HG03108 (cell line): ENCODE measurements around the gene ABCB6.
A peak's percentile ranks its signal among the peaks of the same experiment; 100 is the strongest.
"Not testable (repeated sequence)": the region's sequence is repeated elsewhere in the genome, so short reads cannot be mapped to it uniquely, and the experiment has no call there.

Experiments
- ATAC-seq: cut with Tn5 transposase; IDR thresholded peaks from one replicate; pipeline ENCODE4 v1.9.1; 2021; ENCODE audit warnings: moderate library complexity; ENCODE audit not compliant: unreplicated experiment

Gene ABCB6

DNA sequence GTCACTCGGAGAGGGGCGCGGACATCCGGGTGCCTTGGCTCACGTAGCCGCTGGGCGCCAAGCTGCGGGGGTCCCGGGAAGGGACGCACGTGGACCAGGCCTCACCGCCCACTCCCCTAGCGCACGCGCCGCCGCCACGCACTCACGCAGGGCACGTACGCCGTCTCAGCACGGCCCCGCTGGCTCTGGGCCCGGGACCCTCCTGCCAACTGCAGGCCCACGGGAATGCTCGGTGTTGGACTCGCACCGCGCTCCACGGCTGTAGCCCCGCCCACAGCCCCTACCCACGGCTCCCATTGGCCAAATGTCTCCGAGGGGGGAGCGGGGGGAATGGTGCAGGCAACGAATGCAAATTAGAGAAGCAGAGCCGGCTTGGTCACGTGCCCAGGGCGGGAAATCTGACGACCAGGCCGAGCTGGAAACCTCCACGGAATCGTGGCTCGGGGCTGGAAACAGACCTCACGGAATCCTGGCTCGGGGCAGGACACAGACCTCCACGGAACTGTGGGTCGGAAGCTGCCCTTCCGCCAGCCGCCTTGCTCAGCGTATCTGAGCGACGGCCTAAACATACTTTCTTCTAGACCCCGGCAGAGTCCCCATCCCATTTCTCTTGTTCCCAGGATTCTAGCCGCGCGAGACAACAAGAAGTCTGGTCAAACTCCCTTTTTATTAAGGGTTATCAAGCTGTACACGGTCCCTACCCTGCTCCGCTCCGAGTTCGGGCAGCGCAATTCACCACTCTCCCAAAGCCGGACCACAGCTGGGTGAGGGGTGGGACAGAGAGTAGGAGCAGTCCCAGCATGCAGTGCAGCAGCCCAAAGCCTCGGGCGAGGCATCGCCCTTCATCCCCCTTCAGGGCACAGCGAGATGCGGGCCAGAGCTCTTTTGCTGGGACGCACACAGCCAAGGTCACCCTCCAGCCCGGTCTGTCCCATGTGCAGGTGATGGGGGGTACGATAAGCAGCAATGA is at the start of gene ABCB6:
ABCB6 (minus strand) TSS at position 227 of the 970 bp plus-strand sequence. CDS start 285 bp downstream, outside the sequence.
- peak; percentile 68 for ATAC-seq

DNA sequence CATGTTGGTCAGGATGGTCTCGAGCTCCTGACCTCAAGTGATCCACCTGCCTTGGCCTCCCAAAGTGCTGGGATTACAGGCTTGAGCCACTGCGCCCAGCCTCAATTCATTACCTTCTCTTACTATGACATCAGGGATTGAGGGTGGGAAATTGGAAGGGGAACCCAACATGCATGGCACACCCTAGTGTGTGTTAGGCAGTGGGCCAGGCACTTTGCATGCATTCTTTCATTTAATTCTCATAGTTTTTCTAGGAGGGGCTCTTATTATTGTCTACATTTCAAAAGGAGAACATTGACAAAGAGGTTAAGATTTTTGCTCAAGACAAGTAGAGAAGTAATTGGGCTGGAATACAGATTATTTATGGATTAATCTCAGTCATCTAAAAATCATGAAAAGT is 49.5 kb upstream of the ABCB6 start:
- no peak for ATAC-seq

DNA sequence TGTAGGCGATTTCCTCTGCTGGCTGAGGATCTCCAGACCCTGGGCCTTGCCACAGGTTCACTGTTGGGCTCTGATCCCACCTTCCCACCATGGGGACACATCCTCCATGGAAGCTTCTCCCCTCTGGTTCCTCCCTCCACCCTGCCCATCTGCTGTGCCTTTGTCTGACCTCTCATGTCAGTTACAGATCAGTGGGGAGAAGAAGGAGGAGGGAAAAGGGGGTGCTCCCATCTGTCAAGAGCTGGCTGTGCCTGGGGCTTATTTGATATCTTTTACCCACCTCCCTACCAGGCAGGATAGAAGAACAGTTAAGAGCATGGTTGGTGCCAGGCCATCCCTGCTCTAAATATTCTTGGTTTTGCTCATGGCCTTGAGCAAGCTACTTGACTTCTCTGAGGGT is 48.1 kb upstream of the ABCB6 start:
- ATAC-seq: no peak

DNA sequence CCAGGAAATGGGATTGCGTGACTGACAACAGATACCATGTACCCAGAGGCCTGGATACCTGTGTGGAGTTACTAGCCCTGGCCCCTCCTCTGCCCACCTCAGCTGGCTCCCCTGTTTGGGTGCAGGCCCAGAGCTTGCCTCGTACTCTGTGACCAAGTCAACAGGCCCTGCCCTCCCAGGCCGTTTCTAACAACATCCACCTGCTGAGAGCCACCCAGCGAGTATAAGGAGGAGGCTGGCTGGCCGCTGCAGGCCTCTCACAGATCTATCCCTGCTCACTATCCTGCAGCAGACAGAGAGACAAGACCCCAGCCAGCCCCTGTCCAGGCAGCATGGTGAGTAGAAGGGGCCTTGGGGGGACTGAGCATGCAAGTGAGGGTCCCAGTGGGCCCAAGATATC is 47.5 kb upstream of the ABCB6 start:
- ATAC-seq: no peak

DNA sequence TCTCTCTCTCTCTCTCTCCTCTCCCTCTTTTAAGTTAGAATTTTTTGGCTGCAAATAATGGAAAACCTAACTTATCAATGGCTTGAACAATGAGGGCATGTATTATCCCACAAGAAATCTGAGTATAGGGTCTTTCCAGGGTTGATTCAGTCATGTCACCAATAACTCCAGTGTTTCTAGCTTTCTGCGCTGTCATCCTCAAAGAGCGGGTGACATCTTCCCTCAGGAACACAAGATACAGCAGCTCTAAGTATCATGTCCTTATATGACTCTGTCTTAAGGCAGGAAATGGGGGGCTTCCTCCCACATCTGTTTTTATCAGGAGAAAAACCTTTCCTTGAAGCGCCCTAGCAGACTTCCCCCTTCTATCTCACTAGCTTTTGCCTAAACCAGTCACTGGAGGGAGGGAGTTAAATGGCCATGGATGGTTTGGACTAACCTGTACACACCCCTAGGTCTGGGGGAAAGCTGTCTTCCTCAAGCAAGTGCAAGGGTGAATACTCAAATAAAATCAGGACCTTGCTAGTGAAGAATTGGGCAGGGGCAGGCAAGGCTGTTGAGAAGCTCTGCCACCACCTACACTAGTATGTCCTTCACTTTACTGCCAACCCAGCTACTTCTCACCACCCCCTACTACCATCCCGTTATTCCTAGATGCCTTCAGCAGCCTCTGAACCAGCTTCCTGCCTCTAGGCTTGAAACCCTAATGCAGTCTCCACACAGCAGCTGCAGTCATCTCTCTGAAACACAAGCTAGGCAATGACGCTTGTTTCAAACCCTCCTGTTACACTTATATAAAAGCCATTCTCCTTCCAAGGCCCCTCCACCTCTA is 42.5 kb upstream of the ABCB6 start:
- ATAC-seq: no peak

DNA sequence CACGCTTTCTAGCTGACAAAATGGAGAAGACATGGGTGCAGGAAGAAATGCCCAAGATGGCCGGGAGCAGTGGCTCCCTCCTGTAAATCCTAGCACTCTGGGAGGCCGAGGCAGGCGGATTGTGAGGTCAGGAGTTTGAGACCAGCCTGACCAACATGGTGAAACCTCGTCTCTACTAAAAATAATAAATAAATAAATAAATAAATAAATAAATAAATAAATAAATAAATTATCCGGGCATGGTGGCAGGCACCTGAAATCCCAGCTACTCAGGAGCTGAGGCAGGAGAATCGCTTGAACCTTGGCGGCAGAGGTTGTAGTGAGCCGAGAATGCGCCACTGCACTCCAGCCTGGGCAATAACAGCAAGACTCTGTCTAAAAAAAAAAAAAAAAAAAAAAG is 40.2 kb upstream of the ABCB6 start:
- not testable (repeated sequence) for ATAC-seq

DNA sequence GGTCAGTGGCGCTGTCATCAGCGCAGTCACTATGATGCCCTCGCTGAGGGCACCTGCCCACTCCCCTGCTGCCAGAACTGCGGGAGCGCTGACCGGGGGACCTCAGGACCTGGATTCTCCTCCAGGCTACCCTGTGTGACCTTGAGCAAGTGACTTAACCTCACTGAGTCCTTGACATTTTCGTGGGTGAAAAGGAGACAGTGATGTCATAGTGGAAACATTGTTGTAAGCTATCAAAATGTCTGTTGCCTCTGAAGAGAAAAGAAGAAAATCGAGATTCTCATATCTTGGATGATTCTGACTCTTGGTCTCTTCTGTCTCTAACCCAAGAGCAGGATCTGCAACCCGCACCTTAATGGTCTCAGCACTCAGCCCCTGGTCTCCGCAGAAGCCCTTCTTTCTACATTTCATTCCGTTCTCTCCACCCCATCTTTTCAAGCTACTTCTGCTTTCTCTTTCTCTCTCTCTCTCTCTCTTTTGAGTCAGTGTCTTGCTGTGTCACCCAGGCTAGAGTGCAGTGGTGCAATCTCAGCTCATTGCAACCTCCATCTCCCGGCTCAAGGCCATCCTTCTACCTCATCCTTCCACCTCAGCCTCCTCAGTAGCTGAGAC is 35.9 kb upstream of the ABCB6 start:
- ATAC-seq: peak; percentile 14

DNA sequence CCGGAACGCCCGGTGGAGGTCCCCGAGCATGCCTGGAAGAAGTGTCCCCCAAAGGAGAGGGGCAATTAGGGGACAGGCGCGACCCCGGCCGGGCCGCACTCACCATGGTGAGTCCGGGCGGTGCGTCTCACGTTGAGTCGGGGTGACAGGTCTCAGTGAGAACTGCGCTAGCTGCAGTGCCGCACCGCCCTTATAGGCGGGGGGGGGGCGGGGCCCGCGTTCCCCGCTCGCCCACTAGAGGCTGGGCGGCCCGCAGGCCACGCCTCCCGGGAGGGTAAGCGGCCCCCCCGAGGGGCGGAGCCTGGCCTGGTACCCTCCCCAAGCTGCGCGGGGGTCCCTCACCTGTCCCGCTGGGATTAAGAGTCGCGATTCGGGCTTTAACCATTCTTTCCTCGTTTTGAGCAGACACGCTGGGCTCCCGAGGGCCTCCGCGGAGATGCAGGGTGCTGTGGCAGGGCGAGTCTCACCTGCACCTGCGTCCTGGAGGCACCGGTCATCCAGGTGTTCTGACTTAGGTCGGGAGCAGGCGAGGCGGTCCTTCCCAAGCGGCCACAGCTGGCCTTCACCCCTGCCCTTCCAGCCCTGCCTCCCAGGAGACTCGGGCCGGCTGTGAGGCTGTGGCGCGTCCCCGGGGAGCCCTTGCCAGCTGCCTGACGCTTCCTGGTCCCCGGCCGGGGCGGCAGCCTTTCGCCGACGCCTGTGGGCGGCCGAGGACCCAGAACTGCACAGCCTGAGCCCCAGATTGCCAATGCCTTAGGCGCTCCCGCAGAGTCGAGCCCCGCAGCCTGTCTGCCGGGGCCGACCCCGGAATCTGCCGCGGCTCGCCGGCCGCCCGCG is 35.2 kb upstream of the ABCB6 start, which contains the start of gene TUBA4A:
TUBA4A (minus strand) TSS at position 166 of the 837 bp plus-strand sequence; CDS start at position 106, 60 bp downstream.
- ATAC-seq: peak; percentile 41

DNA sequence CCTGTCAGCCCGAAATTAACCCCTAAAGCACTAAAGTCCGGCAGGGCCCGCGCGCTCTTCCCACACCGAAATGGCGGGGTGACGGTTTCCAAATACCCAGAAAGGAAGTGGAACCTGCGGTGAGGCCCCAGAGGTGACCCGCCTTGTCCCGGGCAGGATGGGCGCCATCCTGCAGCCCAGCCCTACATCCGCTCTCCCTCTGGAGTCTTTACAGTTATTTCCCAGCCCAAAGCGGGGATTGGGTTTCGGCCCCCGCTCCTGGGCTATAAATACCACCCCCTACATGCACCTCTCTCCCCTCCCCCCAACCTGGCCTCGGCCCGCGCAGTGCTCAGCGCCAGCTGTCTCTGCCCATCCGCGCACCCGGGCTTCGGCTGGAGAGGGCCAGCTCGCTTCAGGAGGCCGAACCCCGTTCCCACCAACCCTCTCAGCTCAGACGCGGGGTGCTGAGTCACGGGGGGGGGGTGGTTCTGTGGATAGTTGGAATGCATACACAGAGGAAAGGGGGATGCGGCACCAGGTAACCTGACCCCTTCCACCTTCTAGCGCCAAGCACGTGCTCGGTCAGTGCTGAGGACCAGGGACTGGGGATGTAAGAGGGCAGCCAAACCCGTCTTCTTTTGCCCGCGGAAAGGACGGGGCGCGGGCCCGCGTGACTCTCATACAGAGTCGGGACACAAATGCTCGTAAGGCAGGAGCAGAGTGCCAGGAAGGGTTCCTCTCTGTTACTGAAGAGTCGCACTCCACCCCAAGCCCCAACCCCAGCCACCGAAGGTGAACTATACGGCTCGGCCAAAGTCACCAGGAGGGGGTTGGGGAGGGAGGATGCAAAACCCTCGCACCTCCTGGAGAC is 34.4 kb upstream of the ABCB6 start, which contains the start of gene TUBA4B:
TUBA4B (plus strand) TSS at position 344 of the 853 bp plus-strand sequence; CDS start at position 509, 165 bp downstream.
- ATAC-seq: no peak

DNA sequence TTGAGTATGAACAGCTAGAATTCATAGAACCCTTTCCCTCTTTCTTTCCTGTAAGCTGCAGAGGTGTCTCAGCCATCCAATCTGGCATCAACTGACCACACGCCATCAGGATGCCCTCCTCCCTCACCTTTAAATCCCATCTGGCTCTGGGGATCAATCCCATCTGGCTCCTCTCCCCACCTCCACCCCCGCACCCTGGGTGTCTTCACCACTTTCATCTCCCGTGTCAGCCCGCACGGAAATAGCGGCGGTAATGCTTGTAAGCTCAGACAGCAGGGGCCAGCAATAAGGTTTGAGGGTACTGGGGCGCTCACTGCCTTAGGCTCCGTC is 33.8 kb upstream of the ABCB6 start:
- no peak for ATAC-seq

DNA sequence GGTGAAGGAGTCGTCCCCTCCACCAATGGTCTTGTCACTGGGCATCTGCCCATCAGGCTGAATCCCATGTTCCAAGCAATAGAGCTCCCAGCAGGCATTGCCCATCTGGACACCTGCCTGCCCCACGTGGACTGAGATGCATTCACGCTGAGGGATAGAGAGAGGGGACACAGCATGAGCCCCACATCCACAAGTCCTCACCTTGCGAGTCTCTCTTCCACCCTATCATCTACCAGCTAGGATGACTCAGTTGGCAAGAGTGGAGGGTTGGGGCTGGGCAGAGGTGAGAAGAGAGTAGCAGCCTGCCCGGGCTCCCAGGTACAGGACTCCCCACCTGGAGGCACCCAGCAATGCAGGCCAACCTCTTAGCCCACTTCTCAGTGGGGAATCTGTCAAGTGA is 33.3 kb upstream of the ABCB6 start:
- no peak for ATAC-seq

DNA sequence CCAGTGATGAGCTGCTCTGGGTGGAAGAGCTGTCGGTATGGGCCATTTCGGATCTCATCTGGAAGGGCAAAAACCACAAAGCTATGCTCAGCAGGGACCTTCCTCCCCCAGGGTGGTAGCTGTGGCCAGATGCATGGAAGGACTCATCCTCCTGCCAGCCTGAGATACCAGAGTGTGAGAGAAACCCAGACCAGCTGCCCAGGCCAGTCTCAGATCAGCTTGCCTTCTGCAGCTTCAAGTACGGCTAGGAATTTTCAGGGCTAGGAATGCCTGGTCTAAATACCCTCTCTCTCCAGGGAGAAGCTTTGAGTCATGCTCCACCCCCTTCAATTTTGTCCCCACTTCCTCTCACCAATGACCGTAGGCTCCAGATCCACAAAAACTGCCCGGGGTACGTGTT is 32.9 kb upstream of the ABCB6 start:
- ATAC-seq: no peak

DNA sequence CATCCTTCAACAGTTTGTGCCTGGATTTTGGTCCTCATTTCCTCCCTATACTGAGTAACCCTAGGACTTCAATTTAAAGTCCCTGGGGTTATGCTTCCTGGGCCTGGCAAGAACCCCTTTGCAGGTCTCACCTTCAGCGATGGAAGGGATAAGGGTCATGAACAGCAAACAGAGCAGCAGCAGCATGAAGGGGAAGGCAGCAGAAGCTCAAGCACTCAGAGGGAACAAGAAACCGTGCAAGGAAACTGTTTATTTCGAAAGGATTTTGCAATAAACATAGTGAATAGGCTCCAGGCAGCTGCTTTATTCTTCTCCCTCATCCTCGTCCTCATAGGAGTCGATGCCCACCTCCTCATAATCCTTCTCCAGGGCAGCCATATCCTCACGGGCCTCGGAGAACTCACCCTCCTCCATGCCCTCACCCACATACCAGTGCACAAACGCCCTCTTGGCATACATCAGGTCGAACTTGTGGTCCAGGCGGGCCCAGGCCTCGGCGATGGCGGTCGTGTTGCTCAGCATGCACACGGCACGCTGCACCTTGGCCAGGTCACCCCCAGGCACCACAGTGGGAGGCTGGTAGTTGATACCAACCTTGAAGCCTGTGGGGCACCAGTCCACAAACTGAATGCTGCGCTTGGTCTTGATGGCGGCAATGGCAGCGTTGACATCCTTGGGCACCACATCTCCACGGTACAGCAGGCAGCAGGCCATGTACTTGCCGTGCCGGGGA is 31.5 kb upstream of the ABCB6 start:
- no peak for ATAC-seq

DNA sequence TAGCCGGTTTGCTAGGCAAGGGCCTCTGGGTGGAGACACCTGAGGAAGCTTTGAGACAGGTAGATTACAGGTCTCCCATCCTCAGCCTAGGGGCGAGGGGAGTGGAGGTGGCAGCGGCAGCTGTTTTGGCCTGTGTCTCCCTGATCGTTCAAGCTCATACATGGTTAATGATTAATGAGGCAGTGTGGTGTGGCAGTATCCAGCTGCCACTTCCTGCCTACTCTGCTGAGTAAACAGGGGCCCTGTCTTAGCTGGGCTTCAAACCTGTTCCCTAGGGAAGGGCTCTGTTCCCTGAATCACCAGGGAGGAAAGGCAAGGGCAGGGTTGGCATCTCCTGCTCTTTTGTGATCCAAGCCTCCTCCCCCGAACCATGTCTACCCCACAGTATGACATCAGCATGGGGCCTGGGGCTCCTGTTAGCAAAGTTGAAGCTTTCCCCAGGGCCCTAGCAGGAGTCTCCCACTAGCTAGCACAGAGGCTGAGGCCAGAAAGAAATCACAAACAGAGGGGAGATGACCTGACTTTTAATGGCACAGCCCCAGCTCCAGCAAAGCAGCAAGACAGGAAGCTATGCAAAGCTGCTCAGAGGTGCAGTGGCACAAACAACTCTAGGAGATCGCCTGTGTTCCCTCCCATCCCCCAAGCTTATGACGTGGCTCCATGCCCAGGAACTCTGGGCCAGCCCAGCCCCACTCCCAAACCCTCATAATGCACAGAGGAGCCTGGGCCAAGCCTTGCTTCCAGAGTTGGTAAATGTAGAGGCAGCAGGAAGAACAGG is 30.6 kb upstream of the ABCB6 start:
- ATAC-seq: peak; percentile 44

DNA sequence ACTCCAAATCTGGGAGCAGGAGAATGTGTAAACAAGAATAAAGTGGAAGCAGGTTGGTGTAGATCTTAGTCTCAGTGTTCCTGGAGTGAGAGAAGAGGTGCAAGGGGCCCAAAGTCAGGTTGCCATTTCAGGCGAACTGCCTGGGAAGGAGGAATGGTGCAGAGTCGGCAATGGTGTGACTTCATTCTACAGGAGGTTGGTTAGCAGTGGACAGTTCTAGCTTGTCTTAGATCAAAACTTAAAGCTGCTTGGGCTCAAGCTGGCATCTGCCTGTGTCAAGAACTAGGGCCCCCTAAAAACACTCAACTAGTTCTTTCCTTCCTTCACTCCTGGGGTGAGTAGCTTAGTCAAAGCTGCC is 30.1 kb upstream of the ABCB6 start:
- no peak for ATAC-seq

DNA sequence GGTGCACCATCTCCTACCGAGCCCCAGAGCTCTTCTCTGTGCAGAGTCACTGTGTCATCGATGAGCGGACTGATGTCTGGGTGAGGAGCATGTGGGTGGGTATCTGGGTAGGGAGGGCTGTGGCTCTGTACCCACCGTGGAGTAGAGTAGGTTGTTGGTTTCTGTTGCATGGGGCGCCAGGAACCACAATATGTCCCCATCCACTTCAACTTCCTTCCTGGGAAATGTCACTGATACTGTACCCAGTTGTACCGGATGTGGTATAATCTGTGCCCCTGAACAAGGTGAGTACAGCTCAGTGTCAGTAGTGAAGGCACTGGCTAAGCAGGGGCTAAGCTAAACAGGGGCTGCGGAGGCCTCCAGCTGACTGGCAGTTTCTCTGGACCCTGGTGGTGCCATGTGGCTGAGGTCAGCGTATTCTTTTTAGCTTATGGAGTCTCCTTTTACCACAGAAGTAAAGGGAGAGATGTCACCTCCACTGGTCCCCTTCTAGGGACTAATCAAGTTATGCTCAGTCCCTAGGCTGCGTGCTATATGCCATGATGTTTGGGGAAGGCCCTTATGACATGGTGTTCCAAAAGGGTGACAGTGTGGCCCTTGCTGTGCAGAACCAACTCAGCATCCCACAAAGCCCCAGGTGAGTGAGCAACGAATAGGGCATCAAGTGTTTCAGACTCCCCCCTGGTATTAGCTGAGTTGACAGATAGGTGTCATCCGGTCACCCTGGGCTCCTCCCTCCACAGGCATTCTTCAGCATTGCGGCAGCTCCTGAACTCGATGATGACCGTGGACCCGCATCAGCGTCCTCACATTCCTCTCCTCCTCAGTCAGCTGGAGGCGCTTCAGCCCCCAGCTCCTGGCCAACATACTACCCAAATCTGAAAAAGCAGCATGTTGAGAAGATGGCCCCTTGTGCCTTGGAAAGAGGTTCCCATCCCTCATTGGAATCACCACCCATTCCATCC is 29.2 kb upstream of the ABCB6 start:
- peak; percentile 20 for ATAC-seq

DNA sequence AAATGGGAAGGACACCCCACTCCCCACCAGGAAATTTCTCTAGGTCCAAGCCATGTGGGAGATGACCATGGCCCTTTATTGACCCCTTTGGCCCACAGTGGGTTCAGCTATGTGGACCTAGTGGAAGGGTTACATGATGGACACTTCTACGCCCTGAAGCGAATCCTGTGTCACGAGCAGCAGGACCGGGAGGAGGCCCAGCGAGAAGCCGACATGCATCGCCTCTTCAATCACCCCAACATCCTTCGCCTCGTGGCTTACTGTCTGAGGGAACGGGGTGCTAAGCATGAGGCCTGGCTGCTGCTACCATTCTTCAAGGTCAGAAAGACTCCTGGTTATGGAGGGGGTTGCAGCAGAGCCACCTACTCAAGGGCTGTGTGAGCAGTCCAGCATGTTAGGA is 27.8 kb upstream of the ABCB6 start:
- no peak for ATAC-seq
